ENCODE measurements around the gene HOXA3. TPM values are rescaled to one million over a fixed set of nuclear protein-coding genes. Genes with fewer than 3 reads are reported as not detected.

HOXA3 gene
- total RNA-seq, 1 donor from 2014 or later = not detected

- ATAC-seq (ENCODE audit: low read depth) (no peak), DNase-seq (no peak)
- POLR2A ChIA-PET = interaction anchor here (0.7 to 1.7 kb wide), 2 partner anchors 9 to 1061 kb away, joined by 3 to 6 read pairs; no protein-coding TSS in a partner anchor
- Mint-ChIP-seq H3K4me3 (peak overlapping the region; percentile 80), H3K4me1 (peaks cover 49% of the 10 kb centered on the region), H3K27me3 (peaks cover 74% of the 10 kb centered on the region), H3K9me3 (no peaks in the 10 kb centered on the region), H3K36me3 (ENCODE audit: low read depth) (no peaks in the 10 kb centered on the region), H3K27ac (peak overlapping the region; percentile 12)
- CTCF ChIA-PET = interaction anchor here (1.0 to 4.5 kb wide), 9 partner anchors 8 to 464 kb away, joined by 3 to 32 read pairs (median 6); partner anchors contain the start of gene HOXA1
- intact Hi-C loops (cut with micrococcal nuclease) = loop anchor here (1.0 to 2.0 kb wide), 5 partner anchors 21 to 287 kb away; partner anchors contain the start of genes HOXA4 and SKAP2
- no peak for TF ChIP-seq CTCF (IDR thresholded peaks at IDR 0.05)
These were observed 947 bp downstream of the HOXA3 start for GRCh38 chr7:27151341-27151930.

GRCh38 chr7:27150568-27151340 is 1.6 kb downstream of the HOXA3 start:
- Mint-ChIP-seq H3K27me3 (peaks cover 76% of the 10 kb centered on the region), H3K27ac (peak overlapping the region; percentile 12), H3K36me3 (ENCODE audit: low read depth) (no peaks in the 10 kb centered on the region), H3K4me1 (peaks cover 48% of the 10 kb centered on the region), H3K4me3 (peak overlapping the region; percentile 80), H3K9me3 (no peaks in the 10 kb centered on the region)
- TF ChIP-seq CTCF (IDR thresholded peaks at IDR 0.05) = peak; percentile 71
- DNase-seq (peak; percentile 69), ATAC-seq (ENCODE audit: low read depth) (peak; percentile 91)
- POLR2A ChIA-PET = interaction anchor here (0.7 to 1.7 kb wide), 2 partner anchors 10 to 1060 kb away, joined by 3 to 6 read pairs; no protein-coding TSS in a partner anchor
- intact Hi-C loops (cut with micrococcal nuclease) = loop anchor here (1.0 to 2.0 kb wide), 6 partner anchors 11 to 286 kb away; partner anchors contain the start of genes HOXA4 and SKAP2
- CTCF ChIA-PET = interaction anchor here (0.8 to 4.5 kb wide), 16 partner anchors 9 to 781 kb away, joined by 3 to 32 read pairs (median 5); partner anchors contain the start of gene HOXA1

GRCh38 chr7:27149842-27150567 is 2.4 kb downstream of the HOXA3 start:
- H3K36me3 Mint-ChIP-seq (ENCODE audit: low read depth) = no peaks in the 10 kb centered on the region
- ATAC-seq (ENCODE audit: low read depth) (no peak), DNase-seq (no peak)
- ChIA-PET POLR2A (interaction anchor here (1.7 kb wide), 1 partner anchor 11 kb away, joined by 6 read pairs; no protein-coding TSS in a partner anchor), CTCF (interaction anchor here (0.8 to 4.5 kb wide), 16 partner anchors 9 to 780 kb away, joined by 3 to 32 read pairs (median 5); partner anchors contain the start of gene HOXA1)
- no peaks in the 10 kb centered on the region for H3K9me3 Mint-ChIP-seq
- no peak for TF ChIP-seq CTCF (IDR thresholded peaks at IDR 0.05)
- intact Hi-C loops (cut with micrococcal nuclease) = loop anchor here (1.0 to 2.0 kb wide), 4 partner anchors 11 to 53 kb away; partner anchors contain the start of gene HOXA4
- H3K27ac Mint-ChIP-seq = no peak overlapping the region
- peaks cover 73% of the 10 kb centered on the region for H3K27me3 Mint-ChIP-seq
- peak overlapping the region; percentile 80 for H3K4me3 Mint-ChIP-seq
- peaks cover 43% of the 10 kb centered on the region for H3K4me1 Mint-ChIP-seq

GRCh38 chr7:27148756-27149641 is 3.4 kb downstream of the HOXA3 start:
- ATAC-seq (ENCODE audit: low read depth) = no peak
- peaks cover 35% of the 10 kb centered on the region for H3K4me1 Mint-ChIP-seq
- ChIA-PET CTCF (interaction anchor here (1.0 to 4.5 kb wide), 7 partner anchors 10 to 779 kb away, joined by 4 to 32 read pairs (median 6); no protein-coding TSS in a partner anchor), POLR2A (no interaction called here)
- peaks cover 65% of the 10 kb centered on the region for H3K27me3 Mint-ChIP-seq
- H3K4me3 Mint-ChIP-seq = no peak overlapping the region
- no peaks in the 10 kb centered on the region for H3K36me3 Mint-ChIP-seq (ENCODE audit: low read depth)
- no peaks in the 10 kb centered on the region for H3K9me3 Mint-ChIP-seq
- no peak overlapping the region for H3K27ac Mint-ChIP-seq
- no peak for DNase-seq
- TF ChIP-seq CTCF (IDR thresholded peaks at IDR 0.05) = no peak
- intact Hi-C loops (cut with micrococcal nuclease) = no loop called here
